Neural cell (in vitro differentiated cells): ENCODE measurements around the gene TENM3. TPM values are rescaled to one million over a fixed set of nuclear protein-coding genes. Genes with fewer than 3 reads are reported as not detected.

Experiments
- H2AFZ ChIP-seq: fragments of 200-600, 300-800 bp; sonication (generic), shearing (Covaris generic); 2 replicates; pipeline ENCODE4 v1.6.0; 2014; ENCODE audit warnings: low read depth, mild to moderate bottlenecking, antibody characterized with exemption, low read length, moderate library complexity
- H3F3A ChIP-seq: fragments of 200-600 bp; shearing (Covaris generic); 2 replicates; pipeline ENCODE4 v1.6.1; 2016; ENCODE audit warnings: mild to moderate bottlenecking, moderate library complexity, mixed read lengths, antibody characterized with exemption, low read length; ENCODE audit not compliant: insufficient read depth, poor library complexity, severe bottlenecking
- H3K27ac ChIP-seq: fragments of 200-600, 300-800 bp; sonication (generic), shearing (Covaris generic); 2 replicates; pipeline ENCODE4 v1.5.1; 2014; ENCODE audit warnings: mild to moderate bottlenecking, low read length, moderate library complexity
- H3K27me3 ChIP-seq: fragments of 300-800, 200-600 bp; sonication (generic), shearing (Covaris generic); 2 replicates; pipeline ENCODE4 v1.6.0; 2014; ENCODE audit warnings: mild to moderate bottlenecking, low read depth, low read length, moderate library complexity; ENCODE audit not compliant: insufficient read depth
- H3K36me3 ChIP-seq: fragments of 300-800, 200-600 bp; sonication (generic), shearing (Covaris generic); 2 replicates; pipeline ENCODE4 v1.5.1; 2014; ENCODE audit warnings: mild to moderate bottlenecking, antibody characterized with exemption, low read length, moderate library complexity; ENCODE audit not compliant: insufficient read depth
- H3K4me2 ChIP-seq: fragments of 300-800, 200-600 bp; sonication (generic), shearing (Covaris generic); 2 replicates; pipeline ENCODE4 v1.6.0; 2014; ENCODE audit warnings: mild to moderate bottlenecking, low read length
- H3K4me3 ChIP-seq: fragments of 300-800, 200-600 bp; sonication (generic), shearing (Covaris generic); 2 replicates; pipeline ENCODE4 v1.5.1; 2014; ENCODE audit warnings: mild to moderate bottlenecking, low read length, moderate library complexity
- H3K79me2 ChIP-seq: fragments of 200-600 bp; shearing (Covaris generic); replicated peaks from 2 replicates; pipeline ENCODE4 v1.6.0; 2014; ENCODE audit warnings: mild to moderate bottlenecking, low read length, moderate library complexity; ENCODE audit not compliant: insufficient read depth
- H3K9ac ChIP-seq: fragments of 300-800, 200-600 bp; sonication (generic), shearing (Covaris generic); 2 replicates; pipeline ENCODE4 v1.6.1; 2016; ENCODE audit warnings: mild to moderate bottlenecking, low read length, mixed read lengths
- H3K9me2 ChIP-seq: fragments of 200-600 bp; shearing (Covaris generic); 2 replicates; pipeline ENCODE4 v1.6.1; 2016; ENCODE audit warnings: mild to moderate bottlenecking, low read length, mixed read lengths; ENCODE audit not compliant: insufficient read depth
- H3K9me3 ChIP-seq: fragments of 200-600, 300-800 bp; sonication (generic), shearing (Covaris generic); 2 replicates; pipeline ENCODE4 v1.6.1; 2016; ENCODE audit warnings: mild to moderate bottlenecking, mixed run types, low read length, moderate library complexity, mixed read lengths
- H4K20me1 ChIP-seq: fragments of 200-600 bp; shearing (Covaris generic); 2 replicates; pipeline ENCODE4 v1.6.1; 2016; ENCODE audit warnings: mild to moderate bottlenecking, mixed run types; ENCODE audit not compliant: insufficient read depth
- EP300 ChIP-seq: fragments of 450-650 bp; conservative IDR thresholded peaks from 2 replicates; pipeline ENCODE4 v1.6.1; 2014; ENCODE audit warnings: antibody characterized with exemption, mild to moderate bottlenecking, moderate library complexity; ENCODE audit not compliant: poor library complexity, severe bottlenecking
- EZH2 ChIP-seq: fragments of 200-600, 300-800 bp; shearing (Covaris generic), sonication (generic); IDR thresholded peaks from 2 replicates; pipeline ENCODE4 v1.6.1; 2014; ENCODE audit warnings: antibody characterized with exemption, low read length, borderline replicate concordance, mild to moderate bottlenecking; ENCODE audit not compliant: insufficient read depth, poor library complexity, severe bottlenecking
- MXI1 ChIP-seq: fragments of 450-650 bp; conservative IDR thresholded peaks from 2 replicates; pipeline ENCODE4 v1.6.1; 2014; ENCODE audit warnings: antibody characterized with exemption, mild to moderate bottlenecking; ENCODE audit not compliant: poor library complexity, severe bottlenecking
- POLR2AphosphoS5 ChIP-seq: IDR thresholded peaks from 2 replicates; pipeline ENCODE4 v1.6.1; 2012
- RAD21 ChIP-seq: fragments of 450-650 bp; conservative IDR thresholded peaks from 2 replicates; pipeline ENCODE4 v1.6.1; 2014; ENCODE audit warnings: antibody characterized with exemption, mild to moderate bottlenecking, moderate library complexity
- SMC3 ChIP-seq: fragments of 450-650 bp; conservative IDR thresholded peaks from 2 replicates; pipeline ENCODE4 v1.6.1; 2014; ENCODE audit warnings: antibody characterized with exemption, mild to moderate bottlenecking, moderate library complexity; ENCODE audit not compliant: poor library complexity
- TAF1 ChIP-seq: IDR thresholded peaks from 2 replicates; pipeline ENCODE4 v1.6.1; 2012; ENCODE audit warnings: low read depth
- polyA plus RNA-seq: library from polyadenylated mRNA; depleted of rRNA; stranded (reverse); fragments of >200 nt; gene quantifications from 2 replicates; pipeline ENCODE4 v1.2.3, GENCODE V29; 2014
- TF ChIP-seq, protein P1 (sequence below): IDR thresholded peaks from 2 replicates; pipeline ENCODE4 v1.6.1; 2012; ENCODE audit warnings: borderline replicate concordance
- TF ChIP-seq, protein P2 (sequence below): fragments of 450-650 bp; IDR thresholded peaks from 2 replicates; pipeline ENCODE4 v1.5.1; 2014; ENCODE audit warnings: antibody characterized with exemption, mild to moderate bottlenecking, moderate library complexity; ENCODE audit not compliant: poor library complexity, severe bottlenecking

The TENM3 gene
- polyA plus RNA-seq, 1 donor from 2014 or later, result 7.3 TPM

DNA sequence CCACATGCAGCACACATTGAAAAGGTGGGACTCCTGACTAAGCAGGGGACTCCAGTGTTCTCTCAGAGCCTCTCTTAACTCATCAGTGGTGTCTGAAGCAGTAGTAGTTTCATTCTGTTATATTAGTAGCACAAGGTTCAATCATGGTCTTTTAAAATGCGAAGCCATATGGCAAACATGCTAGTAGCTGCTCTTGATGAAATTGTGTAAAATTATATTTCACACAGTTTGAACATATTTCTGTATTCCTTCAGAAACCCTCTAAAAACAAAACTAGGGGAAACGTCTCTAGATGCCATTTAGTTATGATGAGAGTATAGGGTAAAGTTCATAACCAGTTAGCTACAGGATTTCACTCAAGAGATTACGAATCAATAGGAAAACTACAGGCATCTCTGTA lies 497.1 kb downstream of the TENM3 start:
- Histone ChIP-seq H3K4me2 (no peak overlapping the region), H3K27me3 (no peaks in the 10 kb centered on the region), H3K79me2 (no peaks in the 10 kb centered on the region), H3K9me3 (no peaks in the 10 kb centered on the region), H3K9me2 (no peaks in the 10 kb centered on the region), H3F3A (no peaks in the 10 kb centered on the region), H4K20me1 (no peaks in the 10 kb centered on the region), H2AFZ (no peak overlapping the region), H3K9ac (no peak overlapping the region), H3K4me3 (no peak overlapping the region), H3K36me3 (peaks cover 6% of the 10 kb centered on the region), H3K27ac (no peak overlapping the region)
- TF ChIP-seq EZH2 (no peak), POLR2AphosphoS5 (no peak)
- TF ChIP-seq, protein P1, sequence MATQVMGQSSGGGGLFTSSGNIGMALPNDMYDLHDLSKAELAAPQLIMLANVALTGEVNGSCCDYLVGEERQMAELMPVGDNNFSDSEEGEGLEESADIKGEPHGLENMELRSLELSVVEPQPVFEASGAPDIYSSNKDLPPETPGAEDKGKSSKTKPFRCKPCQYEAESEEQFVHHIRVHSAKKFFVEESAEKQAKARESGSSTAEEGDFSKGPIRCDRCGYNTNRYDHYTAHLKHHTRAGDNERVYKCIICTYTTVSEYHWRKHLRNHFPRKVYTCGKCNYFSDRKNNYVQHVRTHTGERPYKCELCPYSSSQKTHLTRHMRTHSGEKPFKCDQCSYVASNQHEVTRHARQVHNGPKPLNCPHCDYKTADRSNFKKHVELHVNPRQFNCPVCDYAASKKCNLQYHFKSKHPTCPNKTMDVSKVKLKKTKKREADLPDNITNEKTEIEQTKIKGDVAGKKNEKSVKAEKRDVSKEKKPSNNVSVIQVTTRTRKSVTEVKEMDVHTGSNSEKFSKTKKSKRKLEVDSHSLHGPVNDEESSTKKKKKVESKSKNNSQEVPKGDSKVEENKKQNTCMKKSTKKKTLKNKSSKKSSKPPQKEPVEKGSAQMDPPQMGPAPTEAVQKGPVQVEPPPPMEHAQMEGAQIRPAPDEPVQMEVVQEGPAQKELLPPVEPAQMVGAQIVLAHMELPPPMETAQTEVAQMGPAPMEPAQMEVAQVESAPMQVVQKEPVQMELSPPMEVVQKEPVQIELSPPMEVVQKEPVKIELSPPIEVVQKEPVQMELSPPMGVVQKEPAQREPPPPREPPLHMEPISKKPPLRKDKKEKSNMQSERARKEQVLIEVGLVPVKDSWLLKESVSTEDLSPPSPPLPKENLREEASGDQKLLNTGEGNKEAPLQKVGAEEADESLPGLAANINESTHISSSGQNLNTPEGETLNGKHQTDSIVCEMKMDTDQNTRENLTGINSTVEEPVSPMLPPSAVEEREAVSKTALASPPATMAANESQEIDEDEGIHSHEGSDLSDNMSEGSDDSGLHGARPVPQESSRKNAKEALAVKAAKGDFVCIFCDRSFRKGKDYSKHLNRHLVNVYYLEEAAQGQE, result no peak

DNA sequence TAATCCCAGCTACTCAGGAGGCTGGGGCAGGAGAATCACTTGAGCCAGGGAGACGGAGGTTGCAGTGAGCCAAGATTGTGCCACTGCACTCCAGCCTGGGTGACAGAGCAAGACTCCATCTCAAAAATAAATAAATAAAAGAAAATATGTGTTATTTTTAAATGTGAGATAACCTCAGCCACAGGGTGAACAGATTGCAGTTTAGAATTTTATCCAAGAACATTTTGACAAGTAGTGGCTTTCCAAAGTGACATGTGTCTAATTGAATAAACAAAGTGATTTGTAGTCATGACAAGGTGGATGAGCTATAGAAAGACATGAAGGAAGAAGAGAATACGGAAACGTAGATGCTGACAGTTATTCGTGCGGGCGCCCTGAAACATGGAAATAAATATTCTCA lies 497.9 kb downstream of the TENM3 start:
- H3K4me2 ChIP-seq, result no peak overlapping the region
- H3K27me3 ChIP-seq, result no peaks in the 10 kb centered on the region
- H2AFZ ChIP-seq, result no peak overlapping the region
- H3K27ac ChIP-seq, result no peak overlapping the region
- TF ChIP-seq SMC3 (no peak), EP300 (peak; percentile 75), POLR2AphosphoS5 (peak; percentile 70)
- no peak overlapping the region for H3K4me3 ChIP-seq
- H3K79me2 ChIP-seq, result no peaks in the 10 kb centered on the region
- no peaks in the 10 kb centered on the region for H3K9me3 ChIP-seq
- H3K36me3 ChIP-seq, result peaks cover 6% of the 10 kb centered on the region
- no peaks in the 10 kb centered on the region for H3F3A ChIP-seq
- no peak overlapping the region for H3K9ac ChIP-seq
- H4K20me1 ChIP-seq, result no peaks in the 10 kb centered on the region
- H3K9me2 ChIP-seq, result no peaks in the 10 kb centered on the region

DNA sequence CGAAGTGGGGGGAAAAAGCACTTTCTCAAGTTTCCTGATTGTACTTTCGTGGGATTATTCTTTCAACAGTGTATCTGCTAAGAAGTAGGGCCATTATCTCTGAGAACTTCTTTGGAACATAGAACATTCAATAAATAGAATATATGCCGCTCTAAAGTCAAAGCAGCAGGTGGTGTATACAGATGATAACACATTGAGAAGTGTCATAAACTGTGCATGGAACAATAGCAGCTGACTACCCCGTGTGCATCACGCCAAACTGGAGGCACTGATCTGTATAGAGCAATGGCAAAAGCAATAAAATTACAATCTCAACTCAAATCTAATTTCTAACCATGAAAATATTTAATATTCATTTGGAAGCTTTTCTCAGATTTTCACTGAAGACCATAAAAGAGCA lies 498.7 kb downstream of the TENM3 start:
- peaks cover 6% of the 10 kb centered on the region for H3K36me3 ChIP-seq
- no peaks in the 10 kb centered on the region for H3K79me2 ChIP-seq
- H2AFZ ChIP-seq, result no peak overlapping the region
- H3K27me3 ChIP-seq, result no peaks in the 10 kb centered on the region
- H3K9ac ChIP-seq, result no peak overlapping the region
- no peak overlapping the region for H3K27ac ChIP-seq
- H3K4me2 ChIP-seq, result no peak overlapping the region
- H4K20me1 ChIP-seq, result no peaks in the 10 kb centered on the region
- no peaks in the 10 kb centered on the region for H3K9me3 ChIP-seq
- no peaks in the 10 kb centered on the region for H3F3A ChIP-seq
- H3K4me3 ChIP-seq, result no peak overlapping the region
- TF ChIP-seq POLR2AphosphoS5, result no peak
- TF ChIP-seq, protein P1, result no peak
- no peak for TF ChIP-seq MXI1
- TF ChIP-seq EP300, result no peak
- no peak for TF ChIP-seq RAD21
- TF ChIP-seq, protein P2, sequence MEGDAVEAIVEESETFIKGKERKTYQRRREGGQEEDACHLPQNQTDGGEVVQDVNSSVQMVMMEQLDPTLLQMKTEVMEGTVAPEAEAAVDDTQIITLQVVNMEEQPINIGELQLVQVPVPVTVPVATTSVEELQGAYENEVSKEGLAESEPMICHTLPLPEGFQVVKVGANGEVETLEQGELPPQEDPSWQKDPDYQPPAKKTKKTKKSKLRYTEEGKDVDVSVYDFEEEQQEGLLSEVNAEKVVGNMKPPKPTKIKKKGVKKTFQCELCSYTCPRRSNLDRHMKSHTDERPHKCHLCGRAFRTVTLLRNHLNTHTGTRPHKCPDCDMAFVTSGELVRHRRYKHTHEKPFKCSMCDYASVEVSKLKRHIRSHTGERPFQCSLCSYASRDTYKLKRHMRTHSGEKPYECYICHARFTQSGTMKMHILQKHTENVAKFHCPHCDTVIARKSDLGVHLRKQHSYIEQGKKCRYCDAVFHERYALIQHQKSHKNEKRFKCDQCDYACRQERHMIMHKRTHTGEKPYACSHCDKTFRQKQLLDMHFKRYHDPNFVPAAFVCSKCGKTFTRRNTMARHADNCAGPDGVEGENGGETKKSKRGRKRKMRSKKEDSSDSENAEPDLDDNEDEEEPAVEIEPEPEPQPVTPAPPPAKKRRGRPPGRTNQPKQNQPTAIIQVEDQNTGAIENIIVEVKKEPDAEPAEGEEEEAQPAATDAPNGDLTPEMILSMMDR, result no peak
- TF ChIP-seq TAF1, result no peak
- TF ChIP-seq EZH2, result no peak
- TF ChIP-seq SMC3, result no peak
- no peaks in the 10 kb centered on the region for H3K9me2 ChIP-seq
